GM19328 (cell line): Measurements from ENCODE around the gene SLC6A12.

Experiments
- ATAC-seq: cut with Tn5 transposase; IDR thresholded peaks from one replicate; pipeline ENCODE4 v1.9.1; 2021; ENCODE audit warnings: mild to moderate bottlenecking, moderate library complexity; ENCODE audit not compliant: unreplicated experiment

The SLC6A12 gene

GRCh38 chr12:180445-180844 lies 33.5 kb downstream of the SLC6A12 start:
- no peak for ATAC-seq

GRCh38 chr12:179885-180284 lies 34.1 kb downstream of the SLC6A12 start:
- no peak for ATAC-seq

GRCh38 chr12:179131-179884 lies 34.6 kb downstream of the SLC6A12 start:
- no peak for ATAC-seq

- ATAC-seq = no peak
Observed at GRCh38 chr12:178829-179109, 35.2 kb downstream of the SLC6A12 start.

GRCh38 chr12:177980-178828 lies 35.8 kb downstream of the SLC6A12 start:
- ATAC-seq = no peak

GRCh38 chr12:177336-177979 lies 36.5 kb downstream of the SLC6A12 start:
- no peak for ATAC-seq

- ATAC-seq = no peak
Observed at GRCh38 chr12:176321-177181, 37.4 kb downstream of the SLC6A12 start.

- ATAC-seq = no peak
Observed at GRCh38 chr12:175759-176158, 38.2 kb downstream of the SLC6A12 start.

- no peak for ATAC-seq
Observed at GRCh38 chr12:175250-175649, 38.7 kb downstream of the SLC6A12 start.

GRCh38 chr12:174596-174995 lies 39.4 kb downstream of the SLC6A12 start:
- no peak for ATAC-seq

- no peak for ATAC-seq
Observed at GRCh38 chr12:174124-174523, 39.8 kb downstream of the SLC6A12 start.

GRCh38 chr12:172732-173161 lies 41.2 kb downstream of the SLC6A12 start:
- no peak for ATAC-seq

- no peak for ATAC-seq
Observed at GRCh38 chr12:171743-172676, 41.9 kb downstream of the SLC6A12 start.

- ATAC-seq = no peak
Observed at GRCh38 chr12:171276-171675, 42.7 kb downstream of the SLC6A12 start.

- no peak for ATAC-seq
Observed at GRCh38 chr12:170371-171225, 43.4 kb downstream of the SLC6A12 start.

- no peak for ATAC-seq
Observed at GRCh38 chr12:169528-170370, 44.2 kb downstream of the SLC6A12 start.

GRCh38 chr12:168763-169525 lies 45.0 kb downstream of the SLC6A12 start:
- no peak for ATAC-seq
